HG03439 (cell line): ENCODE measurements around the gene XPO6.
A peak's percentile ranks its signal among the peaks of the same experiment; 100 is the strongest.

Experiments used
- ATAC-seq: cut with Tn5 transposase; IDR thresholded peaks from one replicate; pipeline ENCODE4 v1.9.1; 2021; ENCODE audit warnings: mild to moderate bottlenecking, moderate library complexity; ENCODE audit not compliant: unreplicated experiment

XPO6 gene

DNA sequence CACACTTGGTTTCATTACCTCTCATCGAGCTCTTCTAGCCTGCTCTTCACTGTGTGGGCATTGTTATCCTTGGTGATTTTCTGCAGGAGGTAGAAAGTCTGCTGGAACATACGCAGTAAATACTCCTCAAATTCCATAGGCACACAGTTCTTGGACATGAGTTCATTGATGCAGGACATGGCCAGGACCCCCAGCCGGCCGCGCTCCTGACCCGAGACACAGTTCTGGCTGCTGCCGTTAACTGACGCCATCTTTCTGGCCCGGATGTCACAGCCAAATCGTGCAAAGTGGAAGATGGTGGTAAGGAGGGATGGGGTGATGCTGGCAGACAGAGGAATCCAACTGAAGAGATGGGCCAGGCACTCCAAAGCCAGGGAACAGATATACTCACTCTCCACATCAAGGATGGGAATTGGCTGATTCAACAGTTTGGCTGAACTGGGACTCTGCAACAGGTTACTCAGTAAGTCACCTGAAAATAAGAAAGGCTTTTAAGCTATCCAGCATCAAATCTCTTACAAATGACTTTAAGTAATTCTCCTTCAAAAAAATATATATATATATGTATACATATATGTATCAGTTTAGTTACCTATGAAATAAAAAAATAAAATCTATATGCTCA, 55.6 kb downstream of the XPO6 start:
- no peak for ATAC-seq

DNA sequence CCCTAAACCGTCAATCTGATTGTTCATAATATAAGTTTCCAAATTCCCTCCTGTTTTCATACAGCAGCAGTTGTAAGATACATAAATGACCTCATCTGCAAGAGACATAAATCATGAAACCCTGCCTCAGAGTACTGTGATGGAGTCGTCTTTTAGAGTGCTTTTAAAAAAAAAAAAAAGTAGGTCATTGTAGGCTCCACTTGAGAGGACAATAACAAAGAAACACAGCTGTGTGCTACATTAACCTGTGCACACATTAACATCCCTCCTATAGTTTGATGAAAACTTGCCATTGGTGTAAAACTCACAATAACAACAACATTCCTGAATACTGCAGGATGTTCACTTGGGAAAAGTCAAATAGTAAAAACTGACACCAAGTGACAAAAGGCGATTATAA, 56.5 kb downstream of the XPO6 start:
- ATAC-seq, result no peak

DNA sequence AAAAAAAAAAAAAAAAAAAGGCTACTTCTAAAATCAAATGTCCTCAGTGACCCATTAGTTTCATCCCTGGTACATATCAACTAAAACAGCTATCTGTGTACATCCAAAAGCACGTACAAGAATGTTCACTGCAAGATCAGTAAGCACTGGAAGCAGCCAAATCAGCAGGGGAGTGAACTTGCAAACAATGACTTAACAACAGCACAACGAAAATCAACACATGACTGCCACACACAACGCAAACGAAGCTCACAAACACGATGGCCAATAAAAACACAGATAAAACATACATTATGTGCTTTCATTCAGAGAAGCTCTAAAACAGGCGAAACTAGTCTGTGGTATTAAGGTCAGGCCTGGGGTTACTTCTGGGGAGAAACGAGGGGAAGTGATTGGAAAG, 60.6 kb downstream of the XPO6 start:
- no peak for ATAC-seq

DNA sequence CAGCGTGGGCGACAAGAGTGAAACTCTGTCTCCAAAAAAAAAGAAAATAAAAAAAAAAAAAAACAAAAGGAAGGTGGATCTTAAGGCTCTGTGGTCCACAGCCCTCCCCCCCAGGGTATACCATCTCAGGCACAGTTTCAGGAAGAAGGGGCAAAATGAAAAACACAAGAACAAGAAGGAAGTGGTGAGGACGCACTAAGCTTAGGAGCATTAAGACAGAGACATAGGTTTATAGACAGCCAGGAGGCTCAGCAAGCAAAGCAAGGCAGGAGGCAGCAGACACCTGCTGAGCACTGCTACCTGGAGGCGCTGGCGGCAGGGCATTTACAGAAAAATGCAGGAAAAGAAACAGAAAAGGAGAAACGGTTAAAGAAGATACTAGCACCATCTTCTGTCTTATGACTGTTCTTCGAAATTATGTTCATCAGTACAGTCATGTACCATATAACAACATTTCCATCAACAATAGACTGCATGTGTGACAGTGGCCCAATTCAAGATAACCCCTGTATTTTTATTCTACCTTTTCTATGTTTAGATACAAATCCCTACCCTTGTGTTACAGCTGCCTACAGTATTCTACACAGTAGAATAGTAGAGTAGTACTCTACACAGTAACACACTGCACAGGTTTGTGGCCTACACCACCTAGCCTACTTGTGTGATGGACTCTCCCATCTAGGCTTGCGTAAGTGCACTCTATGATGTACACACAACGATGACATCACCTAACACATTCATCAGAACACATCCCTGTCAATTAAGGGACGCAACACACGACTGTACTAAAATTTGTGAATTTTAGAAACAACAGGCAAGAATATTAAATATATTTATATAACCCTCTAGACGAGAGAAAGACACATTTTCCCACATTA, 62.5 kb downstream of the XPO6 start:
- no peak for ATAC-seq

DNA sequence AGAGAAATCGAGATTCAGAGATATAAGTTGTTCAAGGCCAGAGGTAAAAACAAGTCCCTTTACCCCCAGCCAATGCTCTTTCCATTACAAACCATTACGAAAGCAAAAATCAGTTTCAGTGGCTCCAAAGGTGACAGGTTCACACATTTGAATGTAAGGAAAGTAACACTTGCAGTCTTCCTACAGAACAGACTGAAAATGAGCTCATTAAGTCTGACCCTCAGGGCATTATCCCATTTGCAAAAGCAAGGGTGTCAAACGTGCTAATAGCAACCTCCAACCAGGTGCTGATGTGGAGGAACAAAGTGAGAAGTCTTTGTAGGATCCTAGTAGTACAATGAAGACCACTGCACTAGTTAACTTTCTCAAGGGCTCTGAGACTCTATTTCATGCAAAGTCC, 65.2 kb downstream of the XPO6 start:
- no peak for ATAC-seq

DNA sequence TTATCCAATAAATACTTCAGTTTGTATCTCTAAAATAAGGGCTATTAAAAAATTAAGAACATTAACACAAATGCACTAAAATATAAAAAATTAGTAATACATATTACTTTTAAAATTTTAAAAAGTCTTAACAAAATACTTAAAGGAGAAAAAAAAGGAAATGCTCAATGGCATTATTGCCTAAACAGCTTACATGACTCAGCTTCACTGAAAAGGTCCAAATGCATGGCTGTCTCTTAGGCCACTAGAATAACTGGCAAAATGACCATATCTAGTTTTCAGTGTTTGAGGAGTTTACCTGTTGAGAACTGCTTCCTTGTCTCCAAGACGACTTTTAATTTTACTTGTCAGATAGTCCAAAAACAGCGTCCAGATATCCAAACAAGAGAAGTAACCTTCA, 66.0 kb downstream of the XPO6 start:
- ATAC-seq, result no peak

DNA sequence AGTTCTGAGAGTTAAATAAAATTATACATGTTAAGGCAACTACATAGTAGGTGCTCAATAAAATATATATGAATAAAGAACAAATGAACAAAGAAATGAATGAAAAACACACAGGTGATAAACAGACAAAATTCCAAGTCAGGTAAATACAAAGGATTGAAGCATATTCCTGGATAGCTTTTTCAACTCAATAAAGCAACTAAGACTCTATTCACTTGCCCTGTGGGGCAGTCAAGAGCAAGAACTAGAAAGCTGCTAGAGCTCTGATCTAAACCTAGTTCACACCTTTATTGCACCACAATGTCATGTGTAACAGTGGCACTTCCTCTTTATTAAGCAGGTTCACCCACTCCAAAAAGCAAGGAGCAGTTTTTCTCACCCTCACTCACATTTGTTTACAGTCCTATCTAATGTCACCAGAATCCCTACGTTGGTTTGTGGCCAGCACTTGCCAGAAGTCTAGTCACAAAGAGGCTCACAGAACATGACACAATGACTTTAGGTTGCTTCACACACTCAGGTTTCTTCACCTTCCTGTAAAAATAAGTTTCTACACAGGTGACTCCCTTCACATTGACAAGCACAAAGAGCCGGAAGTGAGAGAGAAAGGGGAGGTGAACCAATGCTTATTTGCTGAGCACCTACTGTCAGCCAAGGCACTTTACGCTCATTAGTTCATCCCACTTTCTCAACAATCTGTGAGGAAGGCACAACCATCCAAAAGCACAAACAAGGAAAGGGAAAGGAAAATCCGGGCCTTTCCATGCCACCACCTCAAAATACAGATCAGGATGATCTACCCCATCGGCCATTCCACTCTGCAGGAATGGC, 70.8 kb downstream of the XPO6 start:
- peak; percentile 53 for ATAC-seq

DNA sequence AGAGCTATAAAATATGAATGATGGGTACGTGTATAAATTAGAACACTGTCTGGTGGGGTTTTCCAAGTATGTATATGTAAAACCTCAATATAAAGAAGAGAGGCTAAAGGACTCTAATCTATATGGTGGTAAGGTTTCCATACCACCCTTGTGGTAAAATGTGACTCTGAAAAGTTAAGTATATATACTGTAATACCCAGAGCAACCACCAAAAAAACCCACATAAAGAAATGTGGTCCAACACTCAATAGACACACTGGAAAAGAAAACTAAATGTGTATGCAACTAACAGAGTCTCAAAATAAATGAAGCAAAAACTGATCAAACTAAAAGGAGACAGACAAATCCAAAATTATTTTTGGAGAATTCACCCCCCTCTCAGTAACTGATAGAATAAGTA, 72.2 kb downstream of the XPO6 start:
- ATAC-seq, result no peak

DNA sequence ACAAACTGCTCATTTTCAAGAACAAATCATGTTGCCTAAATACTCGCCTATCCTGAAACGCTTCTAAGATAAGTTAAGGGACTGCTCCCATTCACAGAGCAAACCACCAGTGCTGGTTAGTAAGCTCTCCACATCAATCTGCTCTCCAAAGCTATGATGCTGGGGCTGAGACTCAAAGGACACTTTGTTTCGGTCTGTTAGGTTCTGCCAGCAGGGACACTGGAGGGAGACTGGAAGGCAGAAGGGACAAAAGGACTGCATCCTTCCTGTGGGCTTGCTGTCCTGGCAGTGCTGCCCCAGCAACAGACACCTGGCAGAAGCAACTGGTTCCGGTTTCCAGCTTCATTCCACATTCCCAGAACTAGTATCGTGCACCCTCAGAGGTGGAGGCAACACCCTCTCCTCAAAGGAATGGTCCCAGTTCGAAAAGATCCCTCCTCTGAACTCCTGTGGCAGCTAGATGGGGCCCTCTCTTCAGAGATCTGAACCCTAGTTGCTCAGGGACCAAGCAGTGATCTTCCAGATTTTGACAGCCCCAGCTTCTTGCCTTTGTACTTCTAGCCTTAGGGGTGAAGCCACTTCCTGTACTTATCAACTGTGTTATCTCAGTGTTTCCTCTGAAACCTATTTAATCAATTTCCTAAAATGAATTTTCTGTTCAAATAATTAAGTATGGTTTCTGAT, 74.9 kb downstream of the XPO6 start:
- ATAC-seq, result no peak

DNA sequence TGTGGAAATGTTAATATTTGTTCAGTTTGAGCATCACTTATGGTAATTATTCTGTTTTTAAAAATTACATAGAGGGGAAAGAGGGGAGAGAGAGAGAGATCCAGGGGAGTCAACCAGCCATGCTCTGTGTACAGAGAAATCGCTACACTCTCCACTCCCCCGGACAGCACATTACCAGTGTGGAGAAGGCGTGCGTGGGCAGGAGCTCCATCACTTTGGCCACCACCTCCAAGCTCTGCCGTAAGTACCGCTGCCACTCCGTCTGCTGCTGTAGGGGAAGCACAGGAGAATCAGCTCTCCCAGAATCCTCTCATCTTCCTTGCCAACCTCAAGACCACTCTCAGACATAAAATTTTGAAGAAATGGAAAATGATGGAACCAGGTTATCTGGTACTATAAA, 78.1 kb downstream of the XPO6 start:
- no peak for ATAC-seq

DNA sequence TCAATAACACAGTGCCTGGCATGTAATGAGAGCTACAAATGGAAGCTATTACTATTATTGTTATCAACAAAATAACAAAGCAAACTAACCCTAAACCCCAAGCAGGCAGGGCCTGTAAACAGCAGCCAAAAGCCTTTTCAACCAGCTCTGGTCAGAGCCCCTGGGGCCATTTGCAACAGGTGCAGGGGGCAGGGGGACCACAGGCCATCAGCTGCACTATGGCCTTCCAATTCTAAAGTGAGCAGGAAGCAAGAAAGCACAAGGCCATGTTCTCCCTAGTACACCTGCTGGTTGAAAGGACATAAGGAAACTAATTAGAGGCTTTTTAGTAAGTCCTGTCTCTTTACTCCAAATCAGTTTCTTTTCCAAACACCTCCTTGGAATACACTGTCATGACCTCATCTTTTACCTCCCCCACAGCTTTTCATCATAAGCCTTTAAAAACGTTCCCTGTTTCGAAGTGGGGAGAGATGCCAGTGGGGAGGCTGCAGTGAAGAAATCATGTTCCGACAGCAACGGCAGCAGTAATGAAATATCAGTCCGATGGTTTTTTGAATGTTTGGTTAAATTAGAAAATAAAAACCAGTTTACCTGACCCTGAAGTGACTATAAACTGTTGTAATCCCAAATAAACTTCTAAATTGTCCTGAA, 79.9 kb downstream of the XPO6 start:
- ATAC-seq, result no peak

DNA sequence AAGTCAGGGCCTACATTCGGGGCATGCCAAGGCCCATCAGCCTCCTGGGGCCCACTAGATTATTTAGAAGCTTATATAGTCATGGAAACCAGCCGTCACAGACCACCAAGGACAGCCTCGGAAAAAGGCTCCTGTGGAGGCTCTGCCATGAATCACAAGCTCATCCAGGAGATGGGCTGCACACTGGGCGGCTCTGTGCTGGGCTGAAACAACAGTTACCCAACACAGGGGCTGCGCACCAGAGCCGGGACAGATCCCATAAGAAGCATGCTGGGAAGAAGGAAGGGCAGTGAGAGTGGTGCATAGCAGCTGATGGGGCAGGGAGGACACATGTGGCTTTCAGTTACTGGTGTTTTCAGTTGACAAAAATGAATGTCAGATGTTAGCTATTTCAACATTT, 80.6 kb downstream of the XPO6 start:
- no peak for ATAC-seq

DNA sequence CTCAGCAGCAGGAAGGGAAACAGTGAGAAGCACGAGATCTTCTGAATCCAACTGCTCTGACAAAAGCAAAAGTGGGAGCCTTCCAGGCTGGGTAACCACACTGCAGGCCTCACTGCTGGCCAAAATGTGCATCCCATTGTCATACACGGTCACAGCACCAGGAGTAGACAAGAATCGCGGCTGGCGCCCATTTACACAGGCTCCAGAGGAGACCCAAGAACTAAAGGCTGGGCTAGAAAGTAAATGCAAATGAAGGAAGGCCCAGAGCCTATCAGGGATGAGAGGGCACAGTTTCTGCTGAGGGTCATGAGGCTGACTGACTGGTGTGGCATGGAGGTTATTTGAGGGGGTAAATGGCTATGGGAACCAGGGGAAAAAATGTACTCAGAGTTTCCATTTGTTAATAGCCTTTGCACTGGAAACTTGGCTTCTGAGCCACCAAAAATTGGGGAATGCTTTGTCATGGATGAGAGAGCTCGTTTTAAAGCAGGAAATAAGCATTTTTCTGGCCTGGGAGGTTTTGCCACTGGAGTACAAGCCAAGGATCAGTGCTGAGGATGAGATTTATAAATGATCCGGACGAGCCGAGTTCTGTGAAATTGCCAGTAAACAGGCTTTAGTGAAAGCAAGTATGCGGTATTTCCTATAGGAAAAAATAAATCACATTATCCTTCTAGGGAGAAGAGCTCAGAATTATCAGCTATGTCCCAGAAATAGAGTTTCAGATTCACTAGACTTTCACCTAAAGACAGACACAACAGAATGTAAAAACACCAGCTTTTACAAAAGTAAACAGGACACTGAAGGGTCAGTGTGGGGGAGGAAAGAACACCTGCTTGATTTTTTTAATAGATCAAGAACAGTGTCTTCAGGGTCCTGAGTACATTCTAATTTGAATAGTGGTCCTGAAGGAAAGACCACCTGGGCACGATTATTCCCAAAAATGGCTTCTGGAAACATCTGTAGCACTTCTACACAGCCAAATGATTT, 81.4 kb downstream of the XPO6 start:
- ATAC-seq, result no peak

DNA sequence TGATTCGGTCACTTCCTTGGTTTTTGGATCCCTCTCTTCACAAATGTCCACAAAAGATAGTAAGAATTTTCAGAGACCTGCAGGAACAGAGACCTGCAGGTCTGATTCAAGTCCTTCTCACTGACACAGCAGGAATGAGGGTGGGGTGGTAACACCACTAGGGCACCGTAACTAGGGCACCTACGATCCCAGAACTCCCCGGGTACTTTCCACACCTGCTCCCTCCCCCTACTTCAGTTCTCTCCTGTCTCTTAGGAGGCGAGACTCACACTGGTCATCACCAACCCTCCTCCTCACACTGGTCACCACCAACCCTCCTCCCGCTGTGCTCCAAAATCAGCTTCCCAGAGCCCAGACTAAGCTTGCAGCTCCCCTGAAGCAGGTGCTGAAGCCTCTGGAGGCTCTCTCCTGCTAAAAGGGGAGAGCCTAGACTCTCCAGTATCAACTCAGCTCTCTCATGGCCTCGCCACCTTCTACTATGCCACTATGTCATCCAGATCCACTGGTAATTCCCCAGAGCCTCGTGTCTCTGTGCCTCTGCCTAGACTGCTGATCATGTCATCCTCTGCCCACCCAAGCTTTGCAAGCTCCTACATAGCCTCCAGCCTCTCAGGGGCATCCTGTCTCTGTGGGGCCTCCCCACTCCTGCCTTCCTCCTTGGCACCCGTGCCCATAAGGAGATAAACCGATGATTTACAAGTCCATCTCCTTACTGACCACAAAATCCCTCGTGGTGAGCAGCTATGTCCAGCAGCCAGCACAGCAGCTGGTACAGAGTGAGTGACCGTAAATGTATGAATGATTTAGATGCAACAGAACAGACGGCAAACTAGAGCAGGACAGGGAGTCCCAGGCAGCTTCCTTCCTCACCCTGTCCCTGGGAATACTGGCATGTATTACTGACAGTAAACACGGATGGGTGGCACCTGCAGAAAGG, 84.8 kb downstream of the XPO6 start:
- ATAC-seq, result no peak

DNA sequence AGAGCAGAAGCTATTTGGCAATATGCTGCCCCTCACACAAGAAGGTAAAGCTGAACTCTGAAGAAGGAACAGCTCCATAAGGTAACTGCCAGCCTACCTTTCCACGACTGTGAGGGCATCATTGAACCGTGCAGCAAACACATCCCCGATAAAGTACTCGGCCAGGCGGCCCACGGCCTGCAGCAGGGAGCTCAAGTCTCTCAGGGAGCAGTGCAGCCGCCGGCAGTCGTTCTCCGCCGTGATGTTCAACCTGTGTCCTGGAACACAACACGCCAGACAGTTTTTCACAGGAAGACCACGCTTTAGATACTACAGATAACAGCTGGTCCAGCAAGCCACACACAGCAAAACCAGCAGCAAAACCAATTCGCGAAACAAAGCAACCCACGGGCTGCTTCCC, 86.2 kb downstream of the XPO6 start:
- ATAC-seq, result no peak

DNA sequence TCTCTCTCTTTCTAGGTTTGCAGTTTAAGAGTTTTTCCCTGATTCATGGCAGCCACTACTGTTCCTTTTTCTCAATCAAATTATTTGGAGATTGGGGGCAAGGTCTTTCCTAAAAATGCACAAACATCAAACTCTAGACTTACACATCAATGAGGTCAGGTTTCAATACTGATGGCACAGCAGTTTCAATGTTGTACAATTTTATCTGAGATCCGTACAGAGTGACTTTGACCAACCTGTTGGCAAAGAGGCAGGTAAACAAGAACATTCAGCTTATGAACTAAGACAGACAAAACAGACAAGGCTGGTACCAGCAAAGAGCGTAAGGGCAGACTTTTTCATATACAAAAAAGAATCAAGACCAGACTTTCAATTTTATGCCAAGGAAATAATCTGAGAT, 90.2 kb downstream of the XPO6 start:
- ATAC-seq, result no peak

DNA sequence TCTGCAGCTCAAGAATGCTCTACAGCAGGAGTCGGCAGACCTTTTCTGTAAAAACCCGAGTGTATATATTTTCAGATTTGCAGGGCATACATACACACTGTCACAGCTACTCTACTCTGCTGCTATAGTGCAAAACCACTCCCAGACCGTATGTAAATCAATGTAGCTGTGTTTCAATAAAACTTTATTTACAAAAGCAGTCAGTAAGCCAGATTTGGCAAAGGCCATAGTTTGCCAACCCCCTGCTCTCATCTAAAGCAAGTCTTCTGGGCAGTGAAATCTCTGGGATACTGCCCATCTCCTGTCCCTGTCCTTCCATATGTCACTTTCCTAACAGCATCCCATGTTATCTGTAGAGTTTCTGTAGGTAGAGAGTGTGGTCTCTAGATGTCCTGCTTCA, 91.0 kb downstream of the XPO6 start:
- ATAC-seq, result no peak

DNA sequence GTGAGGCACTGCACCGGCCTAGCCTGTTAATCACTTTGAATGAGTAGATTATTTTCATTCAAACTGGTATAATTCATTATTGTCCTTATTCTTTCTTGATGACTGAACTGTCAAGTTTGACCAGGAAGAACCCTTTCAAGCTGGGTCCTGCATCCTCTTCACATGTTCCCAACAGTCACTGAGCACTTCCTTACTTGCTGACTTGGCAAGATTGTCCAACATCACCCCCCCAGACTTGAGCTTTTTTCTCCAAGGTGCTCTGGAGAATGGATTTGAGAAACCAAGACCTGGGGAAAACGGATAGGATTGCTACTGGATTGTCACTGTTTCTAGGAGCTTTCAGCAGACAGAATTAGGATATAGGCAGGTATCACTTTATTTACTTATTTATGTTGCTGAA, 93.1 kb downstream of the XPO6 start:
- no peak for ATAC-seq
